ENCODE data around the gene STMP1. TPM values are rescaled to one million over a fixed set of nuclear protein-coding genes. Genes with fewer than 3 reads are reported as not detected.

Gene STMP1
- total and polyA plus RNA-seq, 2 of the 8 experiments (the other 6 are each of a cell fraction or from before 2014, with no cell fraction given) = 22.7 to 36.7 TPM

GRCh38 chr7:135685306-135686084, 23.2 kb downstream of the STMP1 start:
- Histone ChIP-seq H3K23me2 (ENCODE audit: low read depth, low read length) (no peaks in the 10 kb centered on the region), H3K4me2 (ENCODE audit: insufficient read depth in 1 of 2, low read depth in 2 of 2, low read length in 2 of 2) (no peak overlapping the region), H2BK12ac (ENCODE audit: low read depth, low read length) (no peak overlapping the region), H3K4me1 (replicated peaks in 1 of 4; ENCODE audit: control insufficient read depth in 3 of 4, insufficient read depth in 4 of 4, low read length in 3 of 4) (peaks cover 0 to 3% (median 0%) of the 10 kb centered on the region in 4 experiments; a peak in 2 of 7 replicates), H3K56ac (replicated peaks; ENCODE audit: insufficient read length, low read depth, low read length) (no peak overlapping the region), H3K79me2 (ENCODE audit: control insufficient read depth in 1 of 2, insufficient read depth in 2 of 2, low read length in 2 of 2) (no peaks in the 10 kb centered on the region; a peak in 1 of 4 replicates), H2BK15ac (ENCODE audit: low read length) (no peak overlapping the region), H2BK20ac (ENCODE audit: low read length) (no peak overlapping the region), H3K79me1 (ENCODE audit: low read depth, low read length) (peaks cover 8% of the 10 kb centered on the region), H3K4ac (replicated peaks; ENCODE audit: insufficient read length, low read depth, low read length) (no peak overlapping the region), H3K14ac (ENCODE audit: insufficient read length) (no peak overlapping the region), H4K91ac (replicated peaks; ENCODE audit: insufficient read length, low read length) (no peak overlapping the region), H3K9me3 (ENCODE audit: insufficient read depth in 2 of 2, low read depth in 1 of 2, low read length in 1 of 2) (no peaks in the 10 kb centered on the region), H2AK5ac (ENCODE audit: low read depth, low read length) (no peak overlapping the region), H4K5ac (ENCODE audit: insufficient read length, low read depth, low read length) (no peak overlapping the region), H3K36me3 (ENCODE audit: control insufficient read depth in 2 of 4, insufficient read depth in 4 of 4, low read length in 3 of 4) (peaks cover 0 to 11% (median under 1%) of the 10 kb centered on the region in 4 experiments; a peak in 3 of 8 replicates), H3K4me3 (ENCODE audit: extremely low read depth in 1 of 4, insufficient read depth in 2 of 4, low read depth in 3 of 4, low read length in 4 of 4) (no peak overlapping the region), H3K23ac (ENCODE audit: insufficient read length) (no peak overlapping the region), H2BK5ac (ENCODE audit: low read depth, low read length) (no peak overlapping the region), H2AFZ (ENCODE audit: low read length) (no peak overlapping the region), H3K27ac (ENCODE audit: low read depth, low read length) (no peak overlapping the region), H3K18ac (ENCODE audit: extremely low read depth, low read length) (no peak overlapping the region), H4K20me1 (replicated peaks in 1 of 2; ENCODE audit: control insufficient read depth in 1 of 2, insufficient read depth in 2 of 2, low read length in 2 of 2) (peaks cover 0 to 11% of the 10 kb centered on the region in 2 experiments), H3K9ac (replicated peaks in 1 of 4; ENCODE audit: extremely low read depth in 1 of 4, low read depth in 3 of 4, low read length in 3 of 4) (no peak overlapping the region), H4K8ac (ENCODE audit: extremely low read depth, insufficient read depth, low read length) (no peak overlapping the region), H3K27me3 (replicated peaks in 1 of 4; ENCODE audit: control insufficient read depth in 3 of 4, extremely low read depth in 1 of 4, insufficient read depth in 3 of 4, low read length in 3 of 4) (no peaks in the 10 kb centered on the region), H2BK120ac (replicated peaks; ENCODE audit: low read depth, low read length) (no peak overlapping the region)
- DNase-seq (ENCODE audit: low read depth in 1 of 2, low spot score in 2 of 2) (no peak), FAIRE-seq (no peak)
- CTCF ChIA-PET (ENCODE audit: partially characterized antibody) = interaction anchor here (0.9 to 5.9 kb wide), 6 partner anchors 10 to 26 kb away, joined by 3 to 89 read pairs (median 4); no protein-coding TSS in a partner anchor
- POLR2A ChIA-PET (ENCODE audit: partially characterized antibody) = no interaction called here
- WGBS, 2 experiments (ENCODE audit: extremely low coverage in 1 of 2, insufficient coverage in 1 of 2, insufficient read length in 1 of 2, insufficient replicate concordance in 2 of 2, low coverage in 1 of 2, low lambda C conversion rate in 2 of 2, missing lambda C conversion rate in 1 of 2) = 88% methylated on average over 9 of the region's 9 CpGs; no CpG with 5 or more reads in 1 of the 2 experiments
- no peak for TF ChIP-seq CTBP2 (IDR thresholded peaks at IDR 0.05; ENCODE audit: borderline replicate concordance, insufficient read depth, insufficient read length, low read length)
- no peak for TF ChIP-seq HDAC6 (IDR thresholded peaks at IDR 0.05; ENCODE audit: low read depth, low read length)
- TF ChIP-seq RNF2 (IDR thresholded peaks at IDR 0.05; ENCODE audit: borderline replicate concordance, low read depth, low read length, missing control alignments, poor library complexity, severe bottlenecking) = no peak
- no peak for TF ChIP-seq RFX5 (IDR thresholded peaks at IDR 0.05; ENCODE audit: borderline replicate concordance, low read depth, low read length)
- no peak for TF ChIP-seq BACH1 (IDR thresholded peaks at IDR 0.05; ENCODE audit: low read length)
- no peak for TF ChIP-seq ZNF274 (IDR thresholded peaks at IDR 0.05; ENCODE audit: borderline replicate concordance, extremely low read depth, low read length)
- no peak for TF ChIP-seq POLR2A (IDR thresholded peaks at IDR 0.05; ENCODE audit: control extremely low read depth in 1 of 2, low read depth in 2 of 2, low read length in 2 of 2)
- no peak for TF ChIP-seq POU5F1 (IDR thresholded peaks at IDR 0.05; ENCODE audit: low read depth, low read length)
- no peak for TF ChIP-seq YY1 (IDR thresholded peaks at IDR 0.05; ENCODE audit: low read depth, low read length)
- no peak for TF ChIP-seq SP1 (IDR thresholded peaks at IDR 0.05; ENCODE audit: low read depth, low read length)
- TF ChIP-seq EZH2 (IDR thresholded peaks at IDR 0.05; ENCODE audit: low read depth, low read length, severe bottlenecking) = no peak
- TF ChIP-seq KDM5A (IDR thresholded peaks at IDR 0.05; ENCODE audit: low read length) = no peak

Data from H1 (cell line).